ENCODE measurements around the gene LILRA6.

GRCh38 chr19:54248016-54248601 is 5.5 kb upstream of the LILRA6 start:
- TF ChIP-seq, protein P1, sequence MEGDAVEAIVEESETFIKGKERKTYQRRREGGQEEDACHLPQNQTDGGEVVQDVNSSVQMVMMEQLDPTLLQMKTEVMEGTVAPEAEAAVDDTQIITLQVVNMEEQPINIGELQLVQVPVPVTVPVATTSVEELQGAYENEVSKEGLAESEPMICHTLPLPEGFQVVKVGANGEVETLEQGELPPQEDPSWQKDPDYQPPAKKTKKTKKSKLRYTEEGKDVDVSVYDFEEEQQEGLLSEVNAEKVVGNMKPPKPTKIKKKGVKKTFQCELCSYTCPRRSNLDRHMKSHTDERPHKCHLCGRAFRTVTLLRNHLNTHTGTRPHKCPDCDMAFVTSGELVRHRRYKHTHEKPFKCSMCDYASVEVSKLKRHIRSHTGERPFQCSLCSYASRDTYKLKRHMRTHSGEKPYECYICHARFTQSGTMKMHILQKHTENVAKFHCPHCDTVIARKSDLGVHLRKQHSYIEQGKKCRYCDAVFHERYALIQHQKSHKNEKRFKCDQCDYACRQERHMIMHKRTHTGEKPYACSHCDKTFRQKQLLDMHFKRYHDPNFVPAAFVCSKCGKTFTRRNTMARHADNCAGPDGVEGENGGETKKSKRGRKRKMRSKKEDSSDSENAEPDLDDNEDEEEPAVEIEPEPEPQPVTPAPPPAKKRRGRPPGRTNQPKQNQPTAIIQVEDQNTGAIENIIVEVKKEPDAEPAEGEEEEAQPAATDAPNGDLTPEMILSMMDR (IDR thresholded peaks at IDR 0.05): no peak
- no peak for TF ChIP-seq SIN3A (IDR thresholded peaks at IDR 0.05; ENCODE audit: borderline replicate concordance, insufficient read depth, low read depth, low read length)
